HT-29 (cell line): ENCODE measurements around the gene GAS2. TPM values are rescaled to one million over a fixed set of nuclear protein-coding genes. Genes with fewer than 3 reads are reported as not detected.

Source experiments
- DNase-seq: peaks from one replicate; pipeline ENCODE4 v3.0.0-alpha.2; 2015; ENCODE audit warnings: low spot score
- total RNA-seq: library from RNA; depleted of rRNA; stranded (reverse); fragments of >200 nt; shearing (Covaris generic); gene quantifications from 2 replicates; pipeline ENCODE4 v1.2.3, GENCODE V29; 2014

The GAS2 gene
- total RNA-seq, 1 experiment from 2014 or later: 3.3 TPM

- no peak for DNase-seq
These were observed 5.3 kb downstream of the GAS2 start for GRCh38 chr11:22671751-22672150.

- DNase-seq: peak; percentile 93
These were observed 8.3 kb downstream of the GAS2 start for GRCh38 chr11:22674470-22675439.

DNA sequence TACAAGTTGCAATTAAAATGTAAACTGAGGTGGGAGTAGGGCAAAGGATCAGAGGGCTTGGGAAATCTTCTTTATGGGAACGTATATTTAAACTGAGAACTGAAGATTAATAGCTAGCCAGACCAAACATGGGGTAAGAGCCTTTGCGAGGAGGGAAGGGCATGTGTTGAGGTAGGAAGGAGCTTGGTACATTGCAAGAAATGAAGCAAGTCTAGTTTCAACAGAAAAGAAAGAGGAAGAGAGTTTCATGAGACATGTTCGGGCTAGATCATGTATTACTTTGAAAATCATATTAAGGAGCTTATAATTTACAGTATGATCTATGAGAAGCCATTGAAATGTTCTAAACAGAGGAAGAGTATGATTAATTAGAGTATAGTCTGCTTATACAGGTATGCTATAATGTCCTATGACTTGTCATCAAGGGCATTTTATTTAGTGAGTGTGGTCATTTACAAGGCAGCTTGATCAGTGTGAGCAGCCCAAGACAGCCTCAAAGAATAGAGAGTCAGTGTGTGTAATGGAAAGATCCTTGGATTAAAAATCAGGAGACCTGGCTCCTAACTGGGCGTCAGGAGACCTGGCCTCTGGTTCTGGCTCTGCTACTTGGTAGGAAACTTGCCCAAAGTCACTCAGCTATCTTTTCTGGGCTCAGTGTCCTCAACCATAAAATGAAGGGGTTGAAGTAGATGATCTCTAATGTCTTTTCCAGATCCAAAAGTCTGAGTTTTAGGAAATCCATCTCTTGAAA, 10.9 kb downstream of the GAS2 start:
- DNase-seq: no peak

GRCh38 chr11:22680628-22681027, 14.2 kb downstream of the GAS2 start:
- DNase-seq: no peak

- no peak for DNase-seq
These were observed 14.9 kb downstream of the GAS2 start for GRCh38 chr11:22681281-22681812.

DNA sequence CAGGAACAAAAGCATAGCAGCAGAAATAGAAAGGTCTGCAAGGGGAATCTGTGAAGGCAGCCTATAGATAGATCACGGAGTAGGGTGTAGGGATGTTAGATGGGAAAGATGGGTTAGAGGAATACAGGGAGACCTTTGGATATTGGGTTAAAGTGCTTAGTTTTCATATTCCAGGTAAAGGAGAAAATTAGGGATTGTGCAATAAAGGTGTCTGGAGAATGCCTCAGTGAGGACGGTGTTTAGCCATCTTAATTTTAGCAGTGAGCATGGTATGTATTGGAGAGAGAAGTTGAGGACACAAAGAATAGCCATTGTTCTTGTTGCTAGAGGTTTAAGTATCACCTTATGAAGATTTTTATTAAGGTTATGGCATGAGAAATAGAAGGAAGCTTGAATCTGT, 17.7 kb downstream of the GAS2 start:
- no peak for DNase-seq

DNA sequence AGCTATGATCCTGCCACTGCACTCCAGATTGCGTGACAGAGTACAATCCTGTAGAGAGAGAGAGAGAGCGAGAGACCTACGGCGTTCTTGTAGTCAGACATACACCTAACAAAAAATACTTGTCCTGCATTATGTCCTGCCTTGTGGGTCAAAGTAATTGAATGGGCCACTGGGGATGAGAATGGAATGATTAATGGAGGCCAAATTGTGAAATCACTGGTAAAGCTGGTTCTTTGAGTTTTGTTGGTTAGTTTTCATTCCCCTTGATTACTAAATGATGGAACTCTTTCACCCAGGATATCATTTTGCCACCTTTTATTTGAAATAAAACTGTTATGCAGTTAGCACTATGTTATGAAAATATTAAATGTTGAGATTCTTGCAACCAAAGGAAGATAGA, 18.7 kb downstream of the GAS2 start:
- no peak for DNase-seq

GRCh38 chr11:22688914-22689313, 22.5 kb downstream of the GAS2 start:
- no peak for DNase-seq

GRCh38 chr11:22690257-22690656, 23.8 kb downstream of the GAS2 start:
- no peak for DNase-seq

DNA sequence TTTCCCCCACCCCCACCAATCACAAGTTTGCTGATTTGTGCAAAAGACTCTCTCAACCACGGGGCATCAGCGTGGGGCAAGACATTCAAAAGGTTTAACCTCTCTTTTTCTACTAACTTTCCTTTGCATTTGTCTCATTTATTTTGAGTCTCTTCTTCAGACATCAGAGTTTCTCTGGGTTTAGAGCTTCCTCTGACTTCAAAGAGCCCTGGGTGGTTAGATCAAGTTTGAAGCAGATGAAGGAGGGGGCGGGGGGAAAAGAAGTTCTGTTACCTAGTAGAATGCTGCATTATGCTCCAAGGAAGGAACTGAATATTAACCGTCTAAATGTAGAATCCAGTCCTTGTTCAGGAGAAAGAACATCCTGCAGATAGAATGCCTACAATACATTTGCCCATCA, 24.5 kb downstream of the GAS2 start:
- DNase-seq: no peak

DNA sequence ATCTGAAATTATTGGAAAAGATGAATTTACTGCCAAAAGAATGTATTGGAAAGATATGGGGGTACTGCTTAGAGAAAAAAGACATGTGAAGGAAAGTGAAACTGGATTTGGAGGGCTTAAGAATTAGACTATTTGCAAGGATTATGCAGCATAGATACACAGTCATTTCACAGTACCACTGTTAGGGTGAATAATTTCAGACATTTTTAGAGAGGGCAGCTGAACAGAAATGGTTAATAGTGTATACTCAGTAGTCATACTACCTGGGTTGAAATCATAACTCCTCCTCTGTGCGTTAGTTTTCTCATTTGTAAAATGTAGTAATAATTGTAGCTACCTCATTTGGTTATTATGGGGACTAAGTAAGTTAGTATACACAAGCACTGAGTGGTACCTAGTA, 33.0 kb downstream of the GAS2 start:
- DNase-seq: no peak

DNA sequence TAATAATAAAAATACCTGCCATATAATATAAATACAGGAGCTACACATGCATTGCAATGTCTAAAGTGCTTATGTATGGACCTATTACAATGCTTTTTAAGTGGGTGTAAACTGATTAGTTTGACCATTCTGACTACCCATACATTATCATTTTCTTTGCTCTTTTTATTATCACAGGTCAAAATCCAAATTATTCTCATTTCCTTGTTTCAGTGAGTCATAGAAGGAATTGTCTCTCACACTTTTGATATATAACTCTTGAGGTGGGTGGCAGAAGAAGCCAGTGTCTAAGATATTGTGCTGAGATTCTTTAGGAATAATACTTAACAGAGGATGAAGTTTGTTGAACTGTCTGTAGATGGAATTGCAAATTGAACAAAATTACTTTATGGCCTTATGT, 35.6 kb downstream of the GAS2 start:
- peak; percentile 24 for DNase-seq

GRCh38 chr11:22703040-22703439, 36.6 kb downstream of the GAS2 start:
- DNase-seq: peak; percentile 85

GRCh38 chr11:22703591-22703990, 37.2 kb downstream of the GAS2 start:
- no peak for DNase-seq

GRCh38 chr11:22707119-22707899, 40.9 kb downstream of the GAS2 start:
- DNase-seq: no peak

DNA sequence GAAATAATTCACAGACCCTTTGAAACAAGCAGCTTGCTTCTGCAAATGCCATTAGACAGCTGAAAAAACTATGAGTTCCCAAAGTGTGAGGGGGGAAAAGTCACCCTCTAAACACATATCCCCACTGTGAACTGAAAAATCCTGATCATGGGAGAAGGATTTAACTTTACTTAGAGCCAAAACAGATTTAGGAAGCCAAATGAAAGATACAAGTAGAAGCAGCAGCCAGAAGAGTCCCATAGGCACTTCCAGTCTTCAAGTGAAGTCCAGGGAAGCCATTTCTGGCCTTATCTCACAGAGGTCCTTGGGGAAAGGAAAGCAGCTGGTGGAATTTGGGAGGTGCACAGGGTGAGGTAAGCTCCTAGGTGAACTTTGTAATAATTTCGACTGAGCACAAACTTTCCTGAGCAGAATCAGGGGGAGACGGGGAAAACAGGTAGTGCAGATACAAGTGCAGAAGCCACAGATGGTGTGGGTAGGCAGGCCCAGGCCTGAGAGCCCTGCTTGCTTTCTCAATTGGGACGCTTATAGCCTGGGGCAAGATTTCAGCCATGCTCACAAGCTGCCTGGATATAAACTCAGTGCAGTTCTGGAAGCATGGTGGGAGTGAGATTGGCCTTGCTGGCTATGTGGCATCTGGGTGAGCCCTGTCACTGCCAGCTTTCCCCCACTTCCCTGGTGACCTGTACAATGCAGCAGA, 44.8 kb downstream of the GAS2 start:
- peak; percentile 59 for DNase-seq

- peak; percentile 44 for DNase-seq
These were observed 45.5 kb downstream of the GAS2 start for GRCh38 chr11:22711880-22712279.

DNA sequence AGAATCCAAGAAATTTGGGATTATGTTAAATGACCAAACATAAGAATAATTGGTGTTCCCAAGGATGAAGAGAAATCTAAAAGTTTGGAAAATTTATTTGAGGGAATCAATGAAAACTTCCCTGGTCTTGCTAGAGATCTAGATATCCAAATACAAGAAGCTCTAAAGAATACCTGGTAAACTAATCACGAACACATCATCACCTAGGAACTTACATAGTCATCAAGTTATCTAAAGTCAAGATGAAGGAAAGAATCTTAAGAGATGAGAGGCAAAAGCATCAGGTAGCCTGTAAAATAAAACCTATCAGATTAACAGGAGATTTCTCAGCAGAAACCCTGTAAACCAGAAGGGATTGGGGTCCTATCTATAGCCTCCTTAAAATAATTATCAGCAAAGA, 46.9 kb downstream of the GAS2 start:
- DNase-seq: no peak

DNA sequence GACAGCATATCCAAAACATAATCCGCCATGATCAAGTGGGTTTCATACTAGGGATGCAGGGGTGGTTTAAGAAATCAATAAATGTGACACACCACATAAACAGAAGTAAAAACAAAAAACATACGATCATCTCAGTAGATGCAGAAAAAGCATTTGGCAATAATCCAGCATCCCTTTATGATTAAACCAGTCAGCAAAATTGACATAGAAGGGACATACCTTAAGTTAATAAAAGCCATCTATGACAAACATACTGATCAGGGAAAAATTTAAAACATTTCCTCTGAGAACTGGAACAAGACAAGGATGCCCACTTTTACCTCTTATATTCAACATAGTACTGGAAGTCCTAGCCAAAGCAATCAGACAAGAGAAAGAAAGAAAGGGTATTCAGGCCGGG, 49.6 kb downstream of the GAS2 start:
- no peak for DNase-seq

DNA sequence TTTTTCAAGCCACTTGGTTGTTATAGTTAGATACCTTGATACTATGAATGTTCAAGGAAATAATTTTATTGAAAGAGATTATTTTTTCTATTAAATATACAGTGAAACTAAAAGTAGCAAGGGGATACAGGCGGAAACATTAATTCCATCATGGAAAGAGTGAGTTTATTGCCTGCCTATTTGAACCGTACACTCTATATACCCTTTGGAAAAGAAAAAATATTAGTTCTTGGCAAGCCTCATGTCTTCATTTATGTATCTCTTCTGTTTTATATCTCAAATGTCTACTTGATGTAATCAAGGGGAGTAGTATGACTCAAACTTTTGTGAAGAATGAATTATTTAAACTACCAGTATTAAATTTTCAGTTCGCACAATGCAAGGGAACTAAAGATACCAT, 54.0 kb downstream of the GAS2 start:
- no peak for DNase-seq

- DNase-seq: no peak
These were observed 56.9 kb downstream of the GAS2 start for GRCh38 chr11:22723274-22723673.
